ENCODE measurements around the gene GLI3. TPM values are rescaled to one million over a fixed set of nuclear protein-coding genes. Genes with fewer than 3 reads are reported as not detected.

Gene GLI3
- polyA plus RNA-seq, 1 of the 3 experiments (the other 2 are of a cell fraction) = 0.08 TPM

- POLR2A ChIA-PET = no interaction called here
- H3K36me3 ChIP-seq (replicated peaks in 1 of 2; ENCODE audit: control insufficient read depth in 1 of 2, insufficient read depth in 2 of 2, low read length in 1 of 2) = no peaks in the 10 kb centered on the region
- CTCF ChIA-PET = interaction anchor here (0.6 to 5.0 kb wide), 45 partner anchors 8 to 1711 kb away, joined by 3 to 83 read pairs (median 4); partner anchors contain the start of genes MRPL32 and PSMA2
- no peaks in the 10 kb centered on the region for H3K9me2 ChIP-seq
- peak; percentile 85 for DNase-seq
- peak overlapping the region; percentile 34 to 43 for H3K4me3 ChIP-seq (ENCODE audit: low read depth in 2 of 2, low read length in 1 of 2)
- no peaks in the 10 kb centered on the region for H3K79me2 ChIP-seq (ENCODE audit: insufficient read depth)
- peaks cover 0 to 3% of the 10 kb centered on the region in 2 experiments; a peak in 1 of 4 replicates for H3K4me1 ChIP-seq (ENCODE audit: control insufficient read depth in 1 of 2, insufficient read depth in 2 of 2, low read depth in 1 of 2, low read length in 1 of 2)
- under 1% methylated on average over 16 of the region's 16 CpGs for WGBS (ENCODE audit: low lambda C conversion rate)
- no peaks in the 10 kb centered on the region for H3K27me3 ChIP-seq (ENCODE audit: insufficient read depth)
- H4K20me1 ChIP-seq (ENCODE audit: insufficient read depth) = no peaks in the 10 kb centered on the region
- H3K27ac ChIP-seq (ENCODE audit: low read depth in 2 of 2, low read length in 1 of 2) = no peak overlapping the region
- H3K4me2 ChIP-seq = peak overlapping the region; percentile 72
- no peaks in the 10 kb centered on the region for H3K9me3 ChIP-seq
- no peak overlapping the region for H3K9ac ChIP-seq
- peak overlapping the region; percentile 68 for H2AFZ ChIP-seq (ENCODE audit: low read depth)
- H3F3A ChIP-seq (replicated peaks; ENCODE audit: insufficient read depth) = no peaks in the 10 kb centered on the region
- TF ChIP-seq RCOR1 (IDR thresholded peaks at IDR 0.05; ENCODE audit: low read length) = no peak
- no peak for TF ChIP-seq MEF2A (IDR thresholded peaks at IDR 0.05; ENCODE audit: borderline replicate concordance, low read depth)
- no peak for TF ChIP-seq EZH2phosphoT487 (IDR thresholded peaks at IDR 0.05; ENCODE audit: borderline replicate concordance, low read depth)
- no peak for TF ChIP-seq PBX3 (IDR thresholded peaks at IDR 0.05)
- TF ChIP-seq FOXM1 (IDR thresholded peaks at IDR 0.05; ENCODE audit: low read depth) = no peak
- TF ChIP-seq FOSL2 (IDR thresholded peaks at IDR 0.05; ENCODE audit: borderline replicate concordance, low read depth) = no peak
- no peak for TF ChIP-seq RFX5 (IDR thresholded peaks at IDR 0.05; ENCODE audit: low read length)
- peak; percentile 61 for TF ChIP-seq MAX (IDR thresholded peaks at IDR 0.05; ENCODE audit: low read depth)
- TF ChIP-seq REST (IDR thresholded peaks at IDR 0.05; ENCODE audit: low read depth, low read length) = no peak
- TF ChIP-seq YY1 (IDR thresholded peaks at IDR 0.05; ENCODE audit: low read depth) = no peak
- TF ChIP-seq GABPA (IDR thresholded peaks at IDR 0.05; ENCODE audit: low read depth) = no peak
- no peak for TF ChIP-seq NFIC (IDR thresholded peaks at IDR 0.05; ENCODE audit: borderline replicate concordance)
- no peak for TF ChIP-seq EP300 (IDR thresholded peaks at IDR 0.05; ENCODE audit: borderline replicate concordance in 1 of 2, low read depth in 1 of 2, low read length in 1 of 2)
- TF ChIP-seq SIN3A (IDR thresholded peaks at IDR 0.05; ENCODE audit: borderline replicate concordance, low read depth, low read length) = peak; percentile 15; the same call in 1 of the 2 replicates
- TF ChIP-seq TAF1 (IDR thresholded peaks at IDR 0.05; ENCODE audit: borderline replicate concordance, low read depth, low read length) = no peak
- no peak for TF ChIP-seq ZBTB33 (IDR thresholded peaks at IDR 0.05; ENCODE audit: borderline replicate concordance, low read depth)
- peak; percentile 90 for TF ChIP-seq SMC3 (IDR thresholded peaks at IDR 0.05; ENCODE audit: low read depth, low read length)
- peak; percentile 87 for TF ChIP-seq RAD21 (IDR thresholded peaks at IDR 0.05; ENCODE audit: low read length)
- TF ChIP-seq GATA2 (CRISPR knock-in tag; IDR thresholded peaks at IDR 0.05) = no peak
- no peak for TF ChIP-seq IRF3 (IDR thresholded peaks at IDR 0.05; ENCODE audit: low read depth, low read length)
- TF ChIP-seq FOXJ3 (CRISPR knock-in tag; IDR thresholded peaks at IDR 0.05) = no peak
- TF ChIP-seq CTCF (IDR thresholded peaks at IDR 0.05) = peak; percentile 100
- TF ChIP-seq TCF12 (IDR thresholded peaks at IDR 0.05) = no peak; the same call in 1 of the 2 replicates
- no peak for TF ChIP-seq POLR2AphosphoS5 (IDR thresholded peaks at IDR 0.05; ENCODE audit: low read depth, low read length)
- no peak for TF ChIP-seq MXI1 (IDR thresholded peaks at IDR 0.05; ENCODE audit: low read depth, low read length)
Observed at GRCh38 chr7:41943094-41943577, 293.9 kb downstream of the GLI3 start.

All from SK-N-SH (cell line).